ENCODE results near the gene PDHA2.

GRCh38 chr4:95838192-95838591 is 1.7 kb upstream of the PDHA2 start:
- TF ChIP-seq CTCF (IDR thresholded peaks at IDR 0.05; ENCODE audit: poor library complexity) (no peak), EZH2phosphoT487 (IDR thresholded peaks at IDR 0.05; ENCODE audit: low read depth, severe bottlenecking, unreplicated experiment) (no peak)

Data from hepatocyte (in vitro differentiated cells).